Measurements from ENCODE around the gene TMED10.

GRCh38 chr14:75208843-75209242 lies 32.4 kb upstream of the TMED10 start:
- TF ChIP-seq CTCF (IDR thresholded peaks at IDR 0.05) (no peak), POLR2A (IDR thresholded peaks at IDR 0.05) (peak in 1 of 2 donors; percentile 48)
